ENCODE data around the gene LPP.
"Not testable (repeated sequence)": the region's sequence is repeated elsewhere in the genome, so short reads cannot be mapped to it uniquely, and the experiment has no call there.

Gene LPP

DNA sequence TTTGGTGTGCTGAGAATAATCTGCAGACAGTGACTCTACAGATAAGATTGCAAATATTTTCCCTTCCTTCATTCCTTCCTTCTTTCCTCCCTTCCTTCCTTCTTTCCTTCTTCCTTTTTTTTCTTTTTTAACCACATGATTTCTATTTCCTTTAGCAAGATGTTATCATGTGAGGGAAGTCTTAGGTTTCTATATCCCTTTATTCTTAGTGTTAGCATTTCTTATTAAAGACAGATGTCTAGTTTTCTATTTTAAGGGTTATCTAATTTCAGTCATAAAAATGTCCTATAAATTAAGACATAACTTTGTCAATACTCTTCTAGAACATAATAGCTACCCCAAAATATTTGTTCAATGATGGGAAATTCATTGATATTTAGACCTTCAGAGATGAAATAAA is 470.9 kb downstream of the LPP start:
- DNase-seq (ENCODE audit: low read depth, low spot score), result no peak

DNA sequence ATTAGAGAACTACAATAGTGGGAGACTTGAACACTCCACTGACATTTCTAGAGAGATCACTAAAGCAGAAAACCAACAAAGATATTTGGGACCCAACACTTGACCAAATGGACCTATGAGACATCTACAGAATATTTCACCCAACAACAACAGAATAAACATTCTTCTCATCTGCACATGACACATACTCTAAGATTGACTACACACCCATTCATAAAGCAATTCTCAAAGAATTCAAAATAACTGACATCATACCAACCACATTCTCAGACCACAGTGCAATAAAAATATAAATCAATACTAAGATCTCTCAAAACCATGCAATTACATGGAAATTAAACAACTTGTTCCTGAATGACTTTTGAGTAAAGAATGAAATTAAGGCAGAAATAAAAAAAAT is 473.7 kb downstream of the LPP start:
- DNase-seq (ENCODE audit: low read depth, low spot score), result peak; percentile 78

DNA sequence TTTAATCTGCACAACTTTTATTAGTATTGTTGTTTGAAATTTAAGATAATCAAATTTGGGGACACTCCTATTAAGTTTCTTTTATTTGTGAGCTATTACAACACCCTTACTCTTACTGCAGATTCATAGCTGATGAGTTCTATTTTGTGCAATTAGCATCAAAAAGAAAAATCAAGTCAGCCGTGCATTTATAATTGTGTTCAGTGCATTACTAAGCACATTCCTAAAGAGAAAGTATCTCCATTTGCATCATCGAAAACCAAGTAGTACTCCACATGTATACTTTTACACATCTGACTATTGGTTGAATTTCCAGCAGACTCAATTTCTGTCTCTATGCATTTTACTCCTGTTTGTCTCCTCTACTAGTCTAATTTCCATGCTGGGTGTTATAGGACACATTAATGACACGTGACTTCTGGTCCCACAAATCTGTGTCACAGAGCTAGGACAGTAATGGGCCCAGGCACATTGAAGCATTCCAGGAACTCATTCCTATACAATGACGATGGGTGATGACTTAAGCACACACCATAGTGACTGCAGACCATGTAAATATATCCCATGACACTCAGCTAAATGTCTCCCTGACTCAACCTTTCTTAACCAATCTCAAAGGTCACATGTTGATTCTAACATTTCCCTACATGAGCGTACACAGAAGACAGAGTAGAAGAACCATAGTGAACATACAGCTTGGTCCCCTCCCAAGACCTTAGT is 477.5 kb downstream of the LPP start:
- peak; percentile 63 for DNase-seq (ENCODE audit: low read depth, low spot score)

DNA sequence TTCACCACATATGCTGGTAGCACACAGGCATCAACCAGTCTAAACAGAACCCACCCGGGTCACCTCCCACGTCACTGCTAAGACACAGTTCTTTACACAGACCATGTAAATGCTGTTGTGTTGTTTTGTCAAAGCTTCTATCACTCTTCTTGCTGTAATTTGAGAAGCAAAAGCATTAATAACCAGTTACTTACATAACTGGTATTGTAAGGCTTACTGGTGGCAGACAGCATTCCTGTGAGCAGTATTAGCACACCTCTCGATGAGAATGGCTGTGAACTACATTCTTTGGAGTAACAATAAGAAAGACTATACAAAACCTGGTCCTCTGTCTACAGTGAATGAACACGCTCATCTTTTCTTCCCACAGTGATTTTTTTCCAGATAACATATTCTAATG is 479.2 kb downstream of the LPP start:
- DNase-seq (ENCODE audit: low read depth, low spot score), result no peak

DNA sequence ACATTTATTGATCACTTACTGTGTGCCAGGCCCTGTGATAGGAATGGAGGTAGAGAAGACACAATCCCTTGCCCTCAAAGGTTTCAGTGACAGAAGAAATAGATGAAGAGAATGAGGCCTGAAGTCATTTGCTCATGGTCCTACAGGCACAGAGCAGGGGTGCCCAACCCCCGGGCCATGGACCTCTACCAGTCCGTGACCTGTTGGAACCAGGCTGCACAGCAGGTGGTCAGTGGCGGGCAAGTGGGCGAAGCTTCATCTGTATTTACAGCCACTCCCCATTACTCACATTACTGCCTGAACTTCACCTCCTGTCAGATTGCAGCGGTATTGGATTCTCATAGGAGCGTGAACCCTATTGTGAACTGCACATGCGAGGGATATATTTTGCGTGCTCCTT is 480.3 kb downstream of the LPP start:
- DNase-seq (ENCODE audit: low read depth, low spot score), result no peak

DNA sequence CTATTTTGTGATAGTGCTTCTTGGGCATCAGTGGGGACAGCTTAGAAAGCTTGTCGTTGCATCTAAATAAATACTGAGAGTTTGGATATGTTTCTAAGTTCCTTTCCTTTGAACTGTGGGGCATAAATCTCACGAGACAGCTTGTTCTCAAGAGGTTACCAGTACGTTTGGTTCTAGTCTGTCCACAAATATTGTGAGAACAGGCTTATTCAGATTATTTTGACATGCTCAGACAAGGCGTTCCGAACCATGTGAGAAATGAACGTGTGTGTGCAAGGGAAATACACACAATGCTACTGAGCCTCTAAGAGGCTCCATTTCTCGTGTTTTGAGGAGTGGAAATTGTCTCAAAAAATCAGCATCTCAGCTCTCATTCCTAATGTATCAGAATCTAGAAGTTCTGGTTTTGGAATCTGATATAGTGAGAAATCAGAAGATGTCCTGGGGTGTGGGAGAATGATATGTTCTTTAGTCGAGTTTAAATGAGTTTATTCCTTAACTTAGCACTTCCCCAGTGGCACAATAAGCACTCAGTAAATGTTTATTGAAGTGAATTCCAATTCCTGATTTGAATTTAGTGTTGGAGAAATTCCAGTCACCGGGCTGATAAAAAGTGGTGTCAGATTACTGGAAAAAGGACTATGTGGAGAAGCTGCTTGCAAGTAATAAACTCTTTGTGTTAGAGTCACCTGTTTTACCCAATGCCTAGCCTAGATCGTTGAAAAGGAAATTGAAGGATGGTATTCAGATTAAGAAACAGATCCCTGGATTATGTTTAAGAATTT is 481.5 kb downstream of the LPP start:
- DNase-seq (ENCODE audit: low read depth, low spot score), result peak; percentile 83

DNA sequence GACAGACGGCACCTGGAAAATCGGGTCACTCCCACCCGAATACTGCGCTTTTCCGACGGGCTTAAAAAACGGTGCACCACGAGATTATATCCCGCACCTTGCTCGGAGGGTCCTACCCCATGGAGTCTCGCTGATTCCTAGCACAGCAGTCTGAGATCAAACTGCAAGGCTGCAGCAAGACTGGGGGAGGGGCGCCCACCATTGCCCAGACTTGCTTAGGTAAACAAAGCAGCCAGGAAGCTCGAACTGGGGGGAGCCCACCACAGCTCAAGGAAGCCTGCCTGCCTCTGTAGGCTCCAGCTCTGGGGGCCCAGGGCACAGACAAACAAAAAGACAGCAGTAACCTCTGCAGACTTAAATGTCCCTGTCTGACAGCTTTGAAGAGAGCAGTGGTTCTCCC is 482.3 kb downstream of the LPP start:
- not testable (repeated sequence) for DNase-seq (ENCODE audit: low read depth, low spot score)

DNA sequence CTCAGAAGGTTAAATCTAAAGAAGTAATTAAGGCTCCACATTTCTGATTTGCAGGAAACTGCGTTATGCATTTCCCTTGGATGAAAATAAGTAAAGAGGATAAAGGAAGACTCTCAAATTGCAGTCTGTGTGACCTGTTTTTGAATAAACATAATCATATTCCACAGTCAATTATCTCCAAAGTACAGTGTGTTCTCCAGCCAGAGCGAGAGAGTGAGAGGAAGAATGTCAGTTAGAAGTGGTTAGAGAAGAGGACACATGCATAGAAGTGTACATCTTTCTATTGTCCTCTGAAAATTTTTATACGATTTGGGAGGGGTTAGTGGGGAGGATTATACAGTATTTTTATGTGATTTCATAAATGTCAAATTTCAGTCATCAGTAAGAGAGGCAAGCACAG is 487.1 kb downstream of the LPP start:
- no peak for DNase-seq (ENCODE audit: low read depth, low spot score)

DNA sequence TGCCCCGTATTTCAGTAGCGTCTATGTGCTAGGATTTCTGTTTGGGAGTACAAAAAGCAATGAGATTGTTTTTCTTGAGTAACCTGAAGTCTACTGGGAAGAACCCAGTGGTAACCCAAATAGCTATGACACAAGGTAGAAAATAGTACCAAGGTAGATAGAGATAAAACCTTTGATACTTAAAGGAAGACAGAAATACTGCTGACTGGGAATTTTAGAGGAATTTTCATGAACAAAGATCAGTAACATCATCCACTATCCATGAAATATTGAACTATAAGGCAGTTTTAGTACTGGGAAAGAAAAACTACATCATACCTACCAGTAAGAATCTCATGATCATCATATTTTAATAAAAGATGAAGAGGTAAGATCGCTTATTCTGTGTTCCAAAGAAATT is 489.8 kb downstream of the LPP start:
- DNase-seq (ENCODE audit: low read depth, low spot score), result no peak

DNA sequence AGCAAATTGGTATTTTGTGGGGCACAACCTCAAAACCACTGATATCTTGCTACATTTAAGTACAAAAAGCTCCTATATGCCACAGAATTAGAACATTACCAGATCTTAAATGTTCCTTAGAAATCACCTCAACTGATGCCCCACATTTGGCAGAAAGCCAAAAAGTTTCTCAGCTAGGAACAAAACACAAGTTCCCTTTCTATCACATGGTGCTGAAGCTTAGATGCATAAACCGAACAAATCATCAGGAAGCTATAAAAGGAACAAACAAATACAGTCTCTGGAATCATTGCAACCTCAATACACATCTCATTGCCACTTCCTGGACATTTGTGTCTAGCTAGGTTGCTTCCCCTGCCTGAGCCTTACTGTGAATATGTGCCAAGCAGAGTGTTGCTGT is 492.6 kb downstream of the LPP start:
- peak; percentile 52 for DNase-seq (ENCODE audit: low read depth, low spot score)

DNA sequence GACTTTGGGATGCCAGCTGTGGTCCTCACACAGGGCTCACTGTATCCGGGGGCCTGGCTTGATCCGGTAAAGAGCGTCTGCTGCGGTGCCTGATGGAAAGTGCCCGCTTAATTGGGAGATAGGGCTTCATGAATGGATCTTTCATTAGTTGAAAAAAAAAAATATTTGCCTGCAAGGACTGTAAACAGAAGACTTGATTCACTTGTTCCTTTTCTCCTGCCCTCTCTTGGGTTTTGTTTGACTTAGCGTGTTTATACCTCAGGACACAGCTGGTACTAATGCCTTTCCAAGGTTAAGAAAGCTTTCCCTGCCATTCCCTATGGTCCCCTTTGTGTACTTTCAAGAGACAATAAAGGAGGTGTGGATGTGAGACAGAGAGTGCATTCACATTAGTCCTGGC is 493.3 kb downstream of the LPP start:
- no peak for DNase-seq (ENCODE audit: low read depth, low spot score)

DNA sequence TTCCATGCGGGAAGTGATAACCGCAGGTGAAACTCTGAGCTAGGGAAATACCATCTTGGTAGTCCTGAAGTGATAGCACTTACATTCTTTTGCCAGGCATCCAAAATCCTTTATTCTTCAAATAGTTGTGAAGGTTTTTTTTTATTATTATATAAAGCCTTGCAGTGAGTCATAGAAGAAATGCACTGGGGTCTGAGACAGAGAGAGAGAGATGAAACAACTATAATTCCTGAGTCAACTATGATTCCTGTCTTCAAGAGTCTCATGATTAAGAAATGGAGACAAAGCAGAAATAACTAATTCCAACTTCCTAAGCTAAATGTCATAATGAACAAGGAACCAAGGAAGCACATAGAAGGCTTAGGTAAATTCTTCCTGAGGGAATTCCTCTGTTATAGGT is 495.6 kb downstream of the LPP start:
- no peak for DNase-seq (ENCODE audit: low read depth, low spot score)

DNA sequence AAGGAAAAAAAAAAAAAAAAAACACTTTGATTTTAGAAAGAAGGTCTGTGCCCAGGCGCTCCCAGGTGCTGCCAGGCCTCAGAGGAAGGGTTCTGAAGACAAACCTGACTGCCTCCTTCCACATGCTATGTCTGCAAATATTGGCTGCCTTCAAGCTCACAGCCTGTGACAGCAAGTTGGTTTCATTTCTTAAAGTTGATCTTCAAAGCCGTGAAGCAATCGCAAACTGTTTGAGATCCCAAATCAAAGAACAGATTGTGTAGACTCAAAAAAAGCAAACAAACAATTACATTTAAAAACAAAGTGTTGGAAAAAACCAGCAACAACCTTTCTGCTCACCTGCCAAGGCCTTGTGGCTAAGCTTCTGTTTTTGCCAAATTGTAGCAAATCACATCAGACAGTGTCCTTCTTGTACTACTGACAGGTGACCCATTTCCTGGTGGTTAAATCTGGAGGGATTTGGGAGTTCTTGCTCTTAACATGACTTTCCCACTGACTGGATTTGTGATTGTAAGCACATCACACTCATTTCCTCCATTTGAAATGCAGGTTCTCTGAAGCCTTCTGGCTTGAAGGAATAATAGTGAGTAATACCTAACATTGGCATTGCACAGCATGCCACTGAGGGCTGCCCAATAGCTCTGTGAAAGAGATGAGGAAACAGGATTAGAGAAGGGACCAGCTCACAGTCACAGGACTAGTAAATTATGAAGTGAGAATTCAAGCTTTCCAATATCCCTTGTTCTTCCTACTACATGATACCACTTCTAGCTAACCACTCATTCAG is 502.4 kb downstream of the LPP start:
- DNase-seq (ENCODE audit: low read depth, low spot score), result peak; percentile 50

DNA sequence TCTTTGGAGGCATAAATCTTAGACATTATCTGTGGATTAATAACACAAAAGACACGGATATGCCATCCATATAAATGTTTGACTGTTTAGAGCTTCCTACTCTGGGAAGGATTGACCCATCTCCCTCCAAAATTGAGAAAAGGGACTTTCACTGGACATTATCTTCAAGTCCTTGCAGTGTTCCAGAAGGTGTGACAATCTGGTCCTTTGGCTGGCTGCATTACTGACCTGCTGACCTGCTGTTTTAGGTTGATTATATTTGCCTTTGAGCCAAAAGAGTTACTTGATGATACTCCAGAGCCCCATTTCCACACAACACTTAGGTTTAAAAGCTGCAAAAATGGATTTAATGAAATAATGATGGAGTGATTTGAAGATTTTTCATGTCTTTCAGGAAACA is 504.6 kb downstream of the LPP start:
- DNase-seq (ENCODE audit: low read depth, low spot score), result no peak

DNA sequence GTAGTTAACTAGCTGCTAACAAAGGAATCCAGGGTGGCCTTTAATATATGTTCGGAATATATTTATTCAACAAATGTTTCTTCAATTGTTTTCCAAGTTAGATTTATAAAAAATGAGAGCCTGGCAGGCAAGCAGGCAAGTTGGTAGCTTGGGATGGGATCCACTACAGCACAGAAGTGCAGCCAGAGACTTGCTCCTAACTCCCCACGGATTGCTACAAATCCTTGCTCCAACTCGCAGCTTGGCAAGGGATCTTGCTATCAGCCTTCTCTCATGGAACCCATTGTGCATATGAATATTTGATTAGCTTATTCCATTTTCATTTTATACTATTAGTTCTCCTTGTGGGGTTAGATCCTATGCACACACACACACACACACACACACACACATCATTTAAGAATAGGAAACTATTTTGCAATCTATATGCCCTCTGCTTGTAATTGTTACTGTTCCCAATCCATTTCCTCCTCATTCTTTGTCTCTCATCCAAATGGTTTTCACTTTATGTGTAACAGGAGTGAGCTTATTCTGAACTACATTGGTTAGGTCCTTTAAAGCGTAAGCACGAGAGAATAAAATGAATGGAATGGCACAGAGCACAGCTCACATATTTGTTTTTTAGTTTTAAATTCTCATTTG is 505.6 kb downstream of the LPP start:
- no peak for DNase-seq (ENCODE audit: low read depth, low spot score)

DNA sequence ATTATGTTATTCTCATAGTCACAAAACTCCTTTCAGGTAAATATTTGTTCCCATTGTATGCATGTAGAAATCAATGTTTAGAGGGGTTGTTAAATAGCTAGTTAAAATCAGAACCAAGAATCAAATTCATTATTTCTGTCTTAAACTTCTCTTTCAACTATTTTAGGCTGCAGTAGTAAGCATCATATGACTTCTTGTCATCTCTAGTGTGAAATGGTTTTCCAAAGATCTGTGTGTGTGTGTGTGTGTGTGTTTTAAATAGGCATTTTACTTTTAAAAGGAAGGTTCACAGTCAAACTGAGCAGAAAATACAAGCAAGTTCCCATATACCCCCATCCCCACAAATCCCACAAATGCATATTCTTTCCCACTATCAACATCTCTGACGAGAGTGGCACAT is 506.5 kb downstream of the LPP start:
- no peak for DNase-seq (ENCODE audit: low read depth, low spot score)

DNA sequence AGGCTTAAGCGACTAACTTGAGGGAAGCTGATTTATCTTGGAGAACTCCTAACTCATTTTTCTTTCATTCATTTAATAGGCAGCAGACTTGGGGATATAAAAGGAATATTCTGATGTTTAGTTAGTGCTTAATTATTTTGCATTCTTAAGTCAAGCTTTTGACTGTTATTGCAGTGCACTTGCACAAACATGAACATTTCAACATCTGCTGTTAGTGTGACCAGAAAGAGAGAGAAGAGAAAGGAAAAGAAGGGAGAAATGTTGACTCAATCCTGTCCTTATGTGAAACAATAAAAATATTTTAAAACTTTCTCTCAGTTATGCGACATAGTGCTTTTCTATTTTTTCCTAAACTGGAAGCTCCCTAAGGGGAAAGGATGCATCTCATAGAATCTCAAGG is 507.8 kb downstream of the LPP start:
- DNase-seq (ENCODE audit: low read depth, low spot score), result no peak

DNA sequence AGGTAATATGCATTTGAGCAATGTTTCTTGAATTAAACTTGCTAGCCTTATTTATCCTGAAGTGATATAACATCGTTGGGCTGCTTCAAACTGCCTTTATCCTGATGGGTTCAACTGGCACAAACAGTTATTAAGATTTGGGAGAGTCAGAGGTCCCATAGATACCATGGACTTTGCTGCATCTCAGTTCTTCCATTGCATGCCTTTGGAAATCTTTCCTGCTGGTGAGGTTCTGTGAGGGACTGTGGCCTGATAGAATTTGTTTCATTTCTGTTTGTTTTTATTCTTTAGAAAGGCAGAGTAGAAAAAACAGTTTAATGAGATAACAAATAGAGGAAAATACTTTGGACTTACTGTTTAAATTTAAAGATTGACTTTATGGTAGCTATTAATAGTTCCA is 508.3 kb downstream of the LPP start:
- no peak for DNase-seq (ENCODE audit: low read depth, low spot score)

DNA sequence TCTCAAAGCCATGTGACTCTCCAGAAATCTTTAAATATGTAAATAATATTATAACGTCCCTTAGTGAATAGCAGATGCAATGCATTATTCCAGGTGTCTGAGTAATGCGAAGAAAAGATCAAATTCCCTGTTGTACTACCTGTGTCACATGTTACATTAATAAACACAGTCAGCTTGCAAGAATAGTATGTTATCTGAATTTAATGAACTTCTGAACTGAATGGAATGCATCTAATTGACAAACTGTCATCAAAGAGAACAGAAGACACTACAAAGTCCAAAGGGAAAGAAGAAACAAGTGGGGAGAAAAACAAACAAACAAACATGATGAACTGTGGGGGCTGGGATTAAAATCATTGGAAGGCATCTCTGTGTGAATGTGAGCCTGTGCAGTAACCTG is 508.8 kb downstream of the LPP start:
- DNase-seq (ENCODE audit: low read depth, low spot score), result no peak

DNA sequence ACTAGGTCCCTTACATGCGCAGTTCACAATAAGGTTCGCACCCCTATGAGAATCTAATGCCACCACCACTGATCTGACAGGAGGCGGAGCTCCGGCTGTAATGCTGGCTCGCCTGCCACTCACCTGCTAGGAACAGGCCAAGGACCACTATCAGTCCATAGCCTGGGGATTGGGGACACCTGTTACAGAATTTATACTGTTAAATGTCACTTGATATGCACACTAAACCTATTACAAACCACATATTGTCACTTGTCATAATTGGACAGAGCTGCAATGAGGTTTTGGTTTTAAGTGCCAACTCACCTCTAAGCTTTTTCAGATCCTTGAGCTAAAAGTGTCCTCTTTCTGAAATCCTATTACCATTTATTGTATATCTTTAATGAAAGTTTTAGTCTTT is 509.9 kb downstream of the LPP start:
- no peak for DNase-seq (ENCODE audit: low read depth, low spot score)

DNA sequence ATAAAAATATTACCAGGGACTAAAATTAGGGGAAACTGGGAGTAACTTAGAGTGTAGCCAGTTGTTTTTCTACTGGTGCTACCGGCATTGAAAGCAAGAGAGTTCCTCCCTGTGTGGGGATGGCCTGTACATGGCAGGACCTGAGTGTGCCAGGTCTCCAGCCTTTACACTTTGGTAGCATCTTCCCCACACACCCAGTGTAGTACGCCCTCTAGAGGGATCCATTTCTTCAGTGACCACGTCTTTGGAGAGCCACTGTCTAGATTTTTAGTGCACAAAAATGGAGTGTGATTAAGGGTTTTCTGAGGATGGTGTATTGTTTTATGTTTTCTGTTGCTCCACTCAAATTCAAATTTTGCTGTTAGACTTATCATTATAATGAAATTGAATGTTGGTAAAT is 510.8 kb downstream of the LPP start:
- no peak for DNase-seq (ENCODE audit: low read depth, low spot score)

DNA sequence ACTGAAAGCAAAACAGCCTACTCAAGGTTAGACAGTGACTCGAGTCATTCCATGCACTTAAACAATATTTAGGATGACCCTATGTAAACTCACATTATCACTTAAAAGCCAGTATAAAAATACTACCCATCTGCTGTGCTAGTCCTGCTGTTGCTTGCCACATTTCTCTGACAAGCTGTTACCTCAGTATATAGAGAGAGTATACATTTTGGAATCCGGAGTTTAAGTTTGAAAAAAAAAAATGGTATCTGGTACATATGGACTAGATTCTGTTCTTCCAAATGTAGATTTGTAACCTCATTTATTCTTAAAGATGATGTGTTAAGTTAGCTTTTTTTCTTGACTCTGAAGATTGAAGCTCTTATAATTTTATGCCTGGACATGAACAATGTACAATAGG is 514.0 kb downstream of the LPP start:
- no peak for DNase-seq (ENCODE audit: low read depth, low spot score)

Measured in astrocyte of the hippocampus (primary cell).